ENCODE measurements around the gene CALCB.

The CALCB gene

GRCh38 chr11:15099267-15099666 lies 25.9 kb downstream of the CALCB start (continued):
- TF ChIP-seq ZNF513 (tag by site-specific recombination; IDR thresholded peaks at IDR 0.05) (no peak), ZNF362 (tag by site-specific recombination; IDR thresholded peaks at IDR 0.05) (no peak)

GRCh38 chr11:15101072-15101709 lies 27.8 kb downstream of the CALCB start:
- Histone ChIP-seq H3K36me3 (ENCODE audit: control insufficient read depth in 2 of 2, insufficient read depth in 1 of 2, low read length in 2 of 2) (no peaks in the 10 kb centered on the region), H3K4me1 (ENCODE audit: control insufficient read depth, insufficient read depth, low read length) (no peaks in the 10 kb centered on the region), H3K9me3 (ENCODE audit: control insufficient read depth, insufficient read depth, low read depth, low read length) (no peaks in the 10 kb centered on the region), H3K27ac (ENCODE audit: extremely low read depth, low read depth, low read length) (no peak overlapping the region), H3K4me3 (ENCODE audit: low read depth, low read length) (no peak overlapping the region)
- TF ChIP-seq ZNF654 (tag by site-specific recombination; IDR thresholded peaks at IDR 0.05; ENCODE audit: low read depth) (peak; percentile 53), CTCF (tag by site-specific recombination; IDR thresholded peaks at IDR 0.05) (peak; percentile 27; the same call in 1 of the 2 replicates), MYNN (tag by site-specific recombination; IDR thresholded peaks at IDR 0.05; ENCODE audit: borderline replicate concordance) (peak; percentile 77), ZNF518A (tag by site-specific recombination; conservative IDR thresholded peaks at IDR 0.05; ENCODE audit: low read depth) (no peak)
- CTCF ChIA-PET = interaction anchor here (0.5 to 4.7 kb wide), 34 partner anchors 10 to 1054 kb away, joined by 3 to 46 read pairs (median 4); no protein-coding TSS in a partner anchor
- POLR2A ChIA-PET = interaction anchor here (1.0 kb wide), 1 partner anchor 107 kb away, joined by 3 read pairs; no protein-coding TSS in a partner anchor

GRCh38 chr11:15104166-15104565 lies 30.8 kb downstream of the CALCB start:
- H3K27ac ChIP-seq (ENCODE audit: extremely low read depth, low read depth, low read length) = no peak overlapping the region
- H3K4me3 ChIP-seq (ENCODE audit: low read depth, low read length) = no peak overlapping the region
- no peaks in the 10 kb centered on the region for H3K4me1 ChIP-seq (ENCODE audit: control insufficient read depth, insufficient read depth, low read length)
- CTCF ChIA-PET = interaction anchor here (0.8 to 3.6 kb wide), 5 partner anchors 9 to 196 kb away, joined by 3 to 24 read pairs (median 4); no protein-coding TSS in a partner anchor
- no peaks in the 10 kb centered on the region for H3K36me3 ChIP-seq (ENCODE audit: control insufficient read depth in 2 of 2, insufficient read depth in 1 of 2, low read length in 2 of 2)
- no peaks in the 10 kb centered on the region for H3K9me3 ChIP-seq (ENCODE audit: control insufficient read depth, insufficient read depth, low read depth, low read length)
- POLR2A ChIA-PET = no interaction called here
- TF ChIP-seq ZNF449 (tag by site-specific recombination; IDR thresholded peaks at IDR 0.05) = no peak
- no peak for TF ChIP-seq ZNF324 (tag by site-specific recombination; IDR thresholded peaks at IDR 0.05)
- TF ChIP-seq INSM2 (tag by site-specific recombination; IDR thresholded peaks at IDR 0.05) = no peak
- no peak for TF ChIP-seq ZNF549 (tag by site-specific recombination; IDR thresholded peaks at IDR 0.05)
- no peak for TF ChIP-seq ZEB2 (tag by site-specific recombination; IDR thresholded peaks at IDR 0.05)
- no peak for TF ChIP-seq ZSCAN4 (tag by site-specific recombination; IDR thresholded peaks at IDR 0.05)
- no peak for TF ChIP-seq ZNF777 (tag by site-specific recombination; IDR thresholded peaks at IDR 0.05; ENCODE audit: borderline replicate concordance)
- TF ChIP-seq ZNF169 (tag by site-specific recombination; IDR thresholded peaks at IDR 0.05) = no peak
- no peak for TF ChIP-seq ZNF654 (tag by site-specific recombination; IDR thresholded peaks at IDR 0.05; ENCODE audit: low read depth)
- TF ChIP-seq ZFP3 (tag by site-specific recombination; IDR thresholded peaks at IDR 0.05; ENCODE audit: low read depth) = no peak
- TF ChIP-seq ZNF394 (tag by site-specific recombination; IDR thresholded peaks at IDR 0.05; ENCODE audit: borderline replicate concordance) = no peak
- TF ChIP-seq GLIS1 (tag by site-specific recombination; IDR thresholded peaks at IDR 0.05) = no peak

Data from HEK293 (cell line).